HG02642 (cell line): ENCODE data around the gene MFGE8.

ENCODE experiments used
- ATAC-seq: cut with Tn5 transposase; IDR thresholded peaks from one replicate; pipeline ENCODE4 v1.9.1; 2021; ENCODE audit warnings: mild to moderate bottlenecking; ENCODE audit not compliant: unreplicated experiment, poor library complexity

Gene MFGE8

GRCh38 chr15:88900982-88901418, 12.2 kb downstream of the MFGE8 start:
- no peak for ATAC-seq

DNA sequence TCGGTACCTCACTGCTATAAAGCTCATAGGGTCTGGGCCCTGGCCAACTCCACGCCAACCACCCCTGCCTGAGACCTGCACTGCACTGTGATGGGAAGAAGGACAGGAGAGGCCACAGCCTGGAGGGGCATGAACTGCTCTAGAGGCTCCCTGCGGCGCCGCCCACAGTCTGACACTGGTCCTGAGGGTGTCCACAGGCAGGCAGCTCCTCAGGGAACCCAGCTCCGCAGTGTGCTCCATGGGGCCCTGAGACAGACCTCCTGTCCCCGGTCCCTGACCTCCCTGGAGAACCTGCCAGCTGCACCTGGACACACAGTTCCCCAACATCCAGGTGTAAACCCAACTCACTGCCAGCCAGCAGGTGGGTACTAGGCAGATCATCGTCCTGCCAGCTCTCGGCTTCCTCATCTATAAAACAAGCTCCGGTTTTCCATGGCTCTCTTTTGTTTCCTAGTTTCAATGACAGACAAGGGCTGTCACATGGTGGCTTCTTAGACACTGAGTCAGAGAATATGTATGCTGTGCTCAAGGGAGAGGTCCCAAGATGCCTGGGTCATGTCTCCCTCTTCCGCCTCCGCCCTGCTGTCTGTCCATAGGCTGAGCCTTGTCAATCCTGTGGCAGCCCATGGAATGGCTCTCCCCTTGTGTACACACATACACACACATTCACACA, 12.7 kb downstream of the MFGE8 start:
- no peak for ATAC-seq

- no peak for ATAC-seq
These were observed 13.9 kb downstream of the MFGE8 start for GRCh38 chr15:88899251-88899650.

DNA sequence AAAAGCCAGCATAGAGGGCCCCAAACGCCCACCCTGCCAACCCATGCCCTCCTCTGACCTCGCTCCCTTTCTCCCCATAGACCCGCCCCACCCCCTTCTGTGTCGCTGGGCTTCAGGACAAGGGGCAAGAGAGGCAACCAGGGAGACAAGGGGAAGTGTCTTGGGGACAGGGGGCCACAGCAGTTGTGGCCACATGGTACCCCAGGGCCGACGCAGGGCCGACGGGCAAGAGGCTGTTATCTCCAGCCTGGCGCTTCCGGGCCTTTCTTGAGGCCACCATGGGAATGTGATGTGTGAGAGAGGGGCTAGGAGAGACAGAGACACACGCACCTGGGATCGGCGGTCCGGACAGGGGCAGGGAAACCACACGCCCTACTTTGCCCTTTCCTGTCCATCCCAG, 14.4 kb downstream of the MFGE8 start:
- ATAC-seq: no peak

DNA sequence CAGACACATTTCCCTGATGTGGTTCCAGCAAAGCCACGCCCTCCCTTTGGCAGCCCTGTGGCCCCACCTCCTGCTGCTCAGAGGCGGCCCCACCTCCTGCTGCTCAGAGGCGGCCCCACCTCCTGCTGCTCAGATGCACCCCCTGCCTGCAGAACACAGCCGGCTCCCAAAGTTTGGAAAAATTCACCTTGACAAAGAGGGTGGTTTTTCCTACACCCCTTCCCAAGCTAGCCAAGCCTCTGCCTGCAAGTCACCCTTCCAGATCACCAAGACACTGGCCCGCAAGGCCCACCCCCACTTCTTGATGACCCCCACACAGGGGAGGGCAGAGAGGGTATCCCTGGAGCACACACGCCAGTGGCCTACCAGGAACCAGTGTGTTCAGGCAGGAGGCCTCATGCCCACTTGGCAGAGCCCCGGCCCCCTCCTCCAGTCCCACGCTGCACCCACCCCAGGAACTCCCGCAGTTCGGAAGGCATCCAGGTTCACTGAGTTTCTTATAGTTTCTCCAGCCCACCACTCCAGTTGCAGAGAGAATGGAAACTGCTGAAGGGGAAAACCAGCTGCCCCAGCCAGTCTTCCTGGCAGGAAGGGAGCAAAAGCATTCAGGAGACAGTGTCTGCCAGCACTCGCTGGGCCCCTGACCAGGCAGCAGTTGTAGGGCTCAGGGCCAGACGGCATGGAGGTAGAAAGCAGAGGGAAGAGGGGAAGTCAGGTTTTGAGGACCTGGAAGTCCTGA, 15.6 kb downstream of the MFGE8 start:
- ATAC-seq: no peak

GRCh38 chr15:88897142-88897455, 16.1 kb downstream of the MFGE8 start:
- ATAC-seq: no peak

- ATAC-seq: no peak
These were observed 16.7 kb downstream of the MFGE8 start for GRCh38 chr15:88896333-88897033.

GRCh38 chr15:88894819-88895767, 18.1 kb downstream of the MFGE8 start, which contains the start of gene HAPLN3:
HAPLN3 (minus strand) TSS chr15:88895544; CDS start chr15:88887298, 8,246 bp downstream.
- peak; percentile 51 for ATAC-seq

GRCh38 chr15:88894348-88894818, 18.8 kb downstream of the MFGE8 start:
- peak; percentile 54 for ATAC-seq

- ATAC-seq: no peak
These were observed 21.5 kb downstream of the MFGE8 start for GRCh38 chr15:88891540-88892254.

DNA sequence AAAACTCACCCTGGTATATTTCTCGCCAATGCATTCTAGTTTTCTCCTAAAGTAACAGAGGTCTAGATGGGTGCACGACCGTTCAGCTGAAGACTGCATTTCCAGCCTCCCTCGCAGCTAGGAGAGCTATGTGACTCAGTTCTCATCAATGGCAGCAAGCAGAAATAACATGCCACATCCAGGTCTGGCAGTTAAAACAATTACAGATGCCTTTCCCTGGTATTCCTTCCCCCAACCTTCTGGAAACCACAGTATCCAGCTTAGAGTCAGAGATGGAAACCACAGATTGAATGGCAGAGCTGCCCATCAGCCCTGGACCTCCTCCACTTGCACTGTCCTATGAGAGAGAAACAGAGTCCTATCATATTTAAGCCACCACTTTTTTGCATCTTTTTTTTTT, 22.7 kb downstream of the MFGE8 start:
- no peak for ATAC-seq

- no peak for ATAC-seq
These were observed 24.5 kb downstream of the MFGE8 start for GRCh38 chr15:88888719-88889118.

GRCh38 chr15:88887068-88887580, 26.1 kb downstream of the MFGE8 start:
- ATAC-seq: no peak

- ATAC-seq: no peak
These were observed 30.4 kb downstream of the MFGE8 start for GRCh38 chr15:88882785-88883184.

GRCh38 chr15:88881775-88882174, 31.4 kb downstream of the MFGE8 start:
- no peak for ATAC-seq

GRCh38 chr15:88880944-88881740, 32.0 kb downstream of the MFGE8 start:
- ATAC-seq: no peak

DNA sequence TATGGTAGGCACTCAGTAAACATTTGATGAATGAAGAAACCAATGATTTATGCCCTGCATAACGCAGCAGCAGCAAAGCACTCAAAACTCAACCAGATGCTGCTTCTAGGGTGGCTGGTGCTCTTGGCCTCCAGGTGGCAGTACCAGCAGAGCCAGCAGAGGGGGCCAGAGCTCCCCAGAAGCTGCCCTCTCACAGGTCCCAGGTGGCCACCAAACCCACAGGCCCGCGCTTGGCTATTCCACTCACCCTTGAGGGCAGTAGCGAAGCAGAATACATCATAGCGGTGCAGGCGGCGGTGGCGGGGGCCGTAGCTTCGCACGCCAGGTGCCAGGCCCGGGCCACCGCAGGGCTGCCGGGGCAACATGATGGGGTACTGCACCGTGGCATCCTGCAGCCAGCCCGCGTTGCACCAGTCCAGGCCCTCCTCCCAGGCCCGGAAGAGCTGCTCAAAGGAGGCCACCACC, 34.4 kb downstream of the MFGE8 start:
- no peak for ATAC-seq

GRCh38 chr15:88877906-88878305, 35.3 kb downstream of the MFGE8 start:
- ATAC-seq: no peak
